ENCODE results near the gene MATN3. TPM values are rescaled to one million over a fixed set of nuclear protein-coding genes. Genes with fewer than 3 reads are reported as not detected.
"Not testable (repeated sequence)": the region's sequence is repeated elsewhere in the genome, so short reads cannot be mapped to it uniquely, and the experiment has no call there.

Gene MATN3
- total RNA-seq, 1 experiment from 2014 or later = 2.9 TPM

DNA sequence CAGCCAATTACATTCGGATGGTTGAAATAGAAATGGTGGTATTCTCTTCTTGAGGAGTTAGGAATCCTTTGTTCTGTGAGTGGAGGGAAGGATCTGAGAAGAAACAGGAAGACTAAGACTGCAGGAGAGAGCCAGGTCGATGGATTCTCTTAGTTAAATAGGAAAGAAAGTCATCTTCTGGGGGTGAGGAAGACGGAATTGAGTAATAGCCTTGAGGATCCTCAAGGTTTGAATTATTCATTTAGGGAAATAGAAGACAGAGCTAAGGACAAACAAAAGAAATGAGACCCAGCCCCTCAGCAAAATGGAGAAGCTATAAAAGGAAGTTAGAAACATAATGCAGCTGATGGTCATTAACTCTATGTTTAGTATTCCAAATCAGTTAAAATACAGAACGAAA lies 37.2 kb upstream of the MATN3 start:
- Histone ChIP-seq H3K36me3 (no peaks in the 10 kb centered on the region), H3K4me1 (replicated peaks) (peaks cover 32% of the 10 kb centered on the region), H3K27ac (peak overlapping the region; percentile 96), H3K4me3 (peak overlapping the region; percentile 59), H3K27me3 (replicated peaks) (no peaks in the 10 kb centered on the region), H3K9me3 (replicated peaks) (no peaks in the 10 kb centered on the region)
- peak in 1 of 2 experiments; percentile 39 for DNase-seq (ENCODE audit: low read depth in 1 of 2, low spot score in 2 of 2)

DNA sequence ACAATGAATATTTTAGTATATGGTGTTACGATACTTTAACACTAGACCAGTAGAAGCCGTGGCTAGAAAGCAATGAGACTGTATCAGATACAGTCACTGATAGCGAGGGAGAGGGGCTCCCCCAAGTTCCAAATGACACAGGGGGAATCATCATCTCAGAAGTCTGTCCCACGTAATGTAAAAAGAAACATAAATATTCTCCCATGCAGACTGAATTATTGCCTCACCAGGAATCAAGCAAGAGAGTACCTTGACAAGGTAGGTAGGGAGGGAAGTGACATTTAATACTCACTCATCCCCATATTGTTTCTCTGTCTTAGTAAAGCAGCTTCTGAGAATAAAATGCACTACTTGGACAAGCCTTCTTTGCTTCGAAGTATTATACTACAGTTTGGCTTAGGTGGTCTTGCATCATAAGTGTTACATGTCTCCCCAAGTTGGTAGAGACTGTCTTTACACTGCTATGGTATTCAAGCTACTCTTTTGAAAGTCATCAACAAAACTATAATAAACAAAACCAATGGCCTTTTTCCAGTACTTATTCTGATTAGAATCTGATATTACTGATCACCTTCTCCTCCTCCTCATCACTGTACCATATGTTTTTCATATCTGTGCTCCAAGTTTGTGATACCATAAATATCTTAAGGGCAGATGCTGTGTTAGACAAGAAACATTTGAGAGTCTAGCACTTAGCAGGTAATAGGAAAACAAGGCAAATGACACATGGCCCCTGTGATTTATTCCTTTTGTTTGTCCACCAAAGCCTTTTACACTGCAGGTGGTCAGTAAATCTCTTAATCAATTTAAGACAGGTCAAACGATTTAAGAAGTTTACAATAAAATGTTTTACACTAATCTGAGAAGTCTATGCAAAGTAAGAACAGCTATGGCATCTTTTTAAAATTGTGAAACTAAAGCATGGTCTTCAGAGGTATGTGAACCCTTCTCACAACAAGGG lies 36.3 kb upstream of the MATN3 start:
- no peaks in the 10 kb centered on the region for H3K9me3 ChIP-seq (replicated peaks)
- DNase-seq (ENCODE audit: low read depth in 1 of 2, low spot score in 2 of 2) = no peak
- peak overlapping the region; percentile 96 for H3K27ac ChIP-seq
- H3K27me3 ChIP-seq (replicated peaks) = no peaks in the 10 kb centered on the region
- H3K4me3 ChIP-seq = peak overlapping the region; percentile 59
- peaks cover 2% of the 10 kb centered on the region; the same call in 1 of the 2 replicates for H3K36me3 ChIP-seq
- peaks cover 32% of the 10 kb centered on the region for H3K4me1 ChIP-seq (replicated peaks)

DNA sequence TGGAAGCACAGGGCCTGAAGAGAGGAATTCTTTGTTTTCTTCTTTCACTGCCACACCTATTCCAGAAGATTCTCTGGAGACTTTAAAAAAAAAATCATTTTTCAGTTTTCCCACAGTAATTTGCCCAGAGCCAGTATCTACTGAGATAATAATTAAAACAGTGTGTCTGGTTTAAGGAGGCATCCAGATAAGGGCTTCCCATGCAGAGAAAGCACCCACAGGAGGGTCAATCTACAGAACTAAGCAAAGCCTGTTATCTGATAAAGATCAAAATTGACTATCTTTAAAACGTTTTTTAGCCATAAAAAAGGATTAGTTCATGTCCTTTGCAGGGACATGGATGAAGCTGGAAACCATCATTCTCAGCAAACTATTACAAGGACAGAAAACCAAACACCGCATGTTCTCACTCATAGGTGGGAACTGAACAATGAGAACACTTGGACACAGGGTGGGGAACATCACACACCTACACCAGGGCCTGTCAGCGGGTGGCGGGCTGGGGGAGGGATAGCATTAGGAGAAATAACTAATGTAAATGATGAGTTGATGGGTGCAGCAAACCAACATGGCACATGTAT lies 33.3 kb upstream of the MATN3 start:
- not testable (repeated sequence) for DNase-seq (ENCODE audit: low read depth in 1 of 2, low spot score in 2 of 2); H3K27ac ChIP-seq; H3K9me3 ChIP-seq (replicated peaks); H3K27me3 ChIP-seq (replicated peaks); H3K36me3 ChIP-seq; H3K4me3 ChIP-seq
- peaks cover 22% of the 10 kb centered on the region for H3K4me1 ChIP-seq (replicated peaks)

DNA sequence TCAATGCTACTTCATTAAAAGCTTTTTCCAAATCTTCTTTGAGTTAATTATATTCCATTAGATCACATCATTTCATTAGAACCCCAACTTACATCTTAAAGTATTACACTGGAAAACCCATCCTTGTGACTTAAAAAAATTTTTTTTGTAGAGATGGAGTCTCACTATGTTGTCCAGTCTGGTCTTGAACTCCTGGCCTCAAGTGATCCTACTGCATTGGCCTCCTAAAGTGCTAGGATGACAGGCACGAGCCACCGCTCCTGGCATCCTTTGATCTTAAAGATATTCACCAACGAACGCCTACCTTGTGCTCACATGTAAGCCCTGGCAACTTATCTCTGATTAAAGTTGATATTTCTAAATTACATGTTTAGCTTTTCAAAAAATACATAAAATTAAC lies 32.3 kb upstream of the MATN3 start:
- Histone ChIP-seq H3K27ac (no peak overlapping the region), H3K36me3 (peaks cover 17% of the 10 kb centered on the region), H3K4me1 (replicated peaks) (peaks cover 25% of the 10 kb centered on the region), H3K9me3 (replicated peaks) (no peaks in the 10 kb centered on the region), H3K27me3 (replicated peaks) (no peaks in the 10 kb centered on the region), H3K4me3 (no peak overlapping the region)
- no peak for DNase-seq (ENCODE audit: low read depth in 1 of 2, low spot score in 2 of 2)

DNA sequence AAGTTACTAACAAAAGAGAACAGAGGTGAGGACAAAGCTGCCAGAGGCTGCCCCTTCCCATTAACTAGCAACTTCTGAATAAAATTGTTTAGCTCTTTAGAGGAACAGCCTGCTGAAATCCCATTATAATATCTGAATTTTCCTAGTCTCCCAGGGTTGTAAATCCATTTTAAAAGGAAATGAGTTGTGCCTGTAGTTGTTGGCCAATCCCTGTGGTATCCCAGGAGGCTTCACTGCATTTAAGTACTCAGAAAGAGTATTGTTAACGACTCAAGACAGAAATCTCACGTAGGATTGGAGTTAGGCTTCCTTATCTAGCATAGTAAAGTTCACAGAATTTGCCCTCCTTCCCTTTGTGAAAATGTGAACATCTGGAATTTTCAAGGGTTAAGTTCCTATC lies 30.1 kb upstream of the MATN3 start:
- peaks cover 40% of the 10 kb centered on the region for H3K36me3 ChIP-seq
- no peak for DNase-seq (ENCODE audit: low read depth in 1 of 2, low spot score in 2 of 2)

DNA sequence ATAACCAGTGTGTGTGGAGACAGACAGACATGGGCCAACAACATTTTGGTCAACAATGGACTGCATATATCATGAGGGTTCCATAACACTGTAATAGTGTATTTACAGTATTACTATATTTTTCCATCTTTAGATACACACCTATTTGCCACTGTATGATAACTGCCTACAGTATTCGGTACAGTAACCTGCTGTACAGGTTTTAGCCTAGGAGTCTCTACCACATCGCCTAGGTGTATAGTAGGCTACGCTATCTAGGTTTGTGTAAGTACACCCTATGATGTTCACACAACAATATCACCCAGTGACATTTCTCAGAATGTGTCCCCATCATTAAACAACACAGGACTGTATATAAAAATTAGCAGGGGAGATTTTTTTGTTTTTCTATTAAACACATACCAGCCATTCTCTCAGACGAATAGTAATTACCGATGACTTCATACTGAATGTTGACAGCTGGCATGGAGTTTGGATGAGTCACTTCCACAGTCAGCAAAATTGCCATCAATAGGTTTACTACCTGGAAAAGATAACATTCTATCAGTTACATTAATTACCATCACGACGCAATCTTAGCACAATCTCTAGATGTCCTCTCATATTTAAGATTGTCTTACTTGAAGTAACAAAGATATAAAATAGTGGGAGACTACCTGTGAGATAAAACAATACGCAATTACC lies 28.2 kb upstream of the MATN3 start:
- peaks cover 59% of the 10 kb centered on the region for H3K36me3 ChIP-seq
- no peaks in the 10 kb centered on the region for H3K9me3 ChIP-seq (replicated peaks)
- no peak overlapping the region for H3K4me3 ChIP-seq
- peak in 1 of 2 experiments; percentile 33 for DNase-seq (ENCODE audit: low read depth in 1 of 2, low spot score in 2 of 2)
- no peak overlapping the region for H3K27ac ChIP-seq
- peaks cover 5% of the 10 kb centered on the region for H3K4me1 ChIP-seq (replicated peaks)
- H3K27me3 ChIP-seq (replicated peaks) = no peaks in the 10 kb centered on the region

More for the DNA sequence above, 30.1 kb upstream of the MATN3 start:
- Histone ChIP-seq H3K27ac (no peak overlapping the region), H3K4me1 (replicated peaks) (peaks cover 5% of the 10 kb centered on the region), H3K4me3 (no peak overlapping the region), H3K27me3 (replicated peaks) (no peaks in the 10 kb centered on the region), H3K9me3 (replicated peaks) (no peaks in the 10 kb centered on the region)

DNA sequence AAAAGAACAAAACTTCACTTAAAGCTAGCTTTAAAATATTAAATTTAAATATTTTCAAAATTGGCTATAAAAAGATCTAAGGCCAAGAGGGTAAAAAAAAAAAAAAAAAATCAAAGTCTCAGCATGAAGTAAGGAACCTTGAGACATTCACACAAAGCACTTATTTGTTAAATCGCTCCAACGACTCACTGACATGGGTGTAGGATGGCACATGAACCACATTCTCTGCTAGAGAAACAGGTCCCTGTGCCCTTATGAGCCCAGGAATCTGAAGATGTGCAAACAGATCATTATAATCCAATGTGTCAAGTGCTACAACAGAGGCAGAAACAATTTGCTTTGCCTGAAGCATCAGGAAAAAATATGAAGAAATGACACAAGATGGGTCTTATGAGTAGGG lies 25.2 kb upstream of the MATN3 start:
- Histone ChIP-seq H3K9me3 (replicated peaks) (no peaks in the 10 kb centered on the region), H3K36me3 (peaks cover 82% of the 10 kb centered on the region), H3K4me3 (no peak overlapping the region), H3K27ac (no peak overlapping the region), H3K4me1 (replicated peaks) (peaks cover 5% of the 10 kb centered on the region), H3K27me3 (replicated peaks) (no peaks in the 10 kb centered on the region)
- DNase-seq (ENCODE audit: low read depth in 1 of 2, low spot score in 2 of 2) = no peak

DNA sequence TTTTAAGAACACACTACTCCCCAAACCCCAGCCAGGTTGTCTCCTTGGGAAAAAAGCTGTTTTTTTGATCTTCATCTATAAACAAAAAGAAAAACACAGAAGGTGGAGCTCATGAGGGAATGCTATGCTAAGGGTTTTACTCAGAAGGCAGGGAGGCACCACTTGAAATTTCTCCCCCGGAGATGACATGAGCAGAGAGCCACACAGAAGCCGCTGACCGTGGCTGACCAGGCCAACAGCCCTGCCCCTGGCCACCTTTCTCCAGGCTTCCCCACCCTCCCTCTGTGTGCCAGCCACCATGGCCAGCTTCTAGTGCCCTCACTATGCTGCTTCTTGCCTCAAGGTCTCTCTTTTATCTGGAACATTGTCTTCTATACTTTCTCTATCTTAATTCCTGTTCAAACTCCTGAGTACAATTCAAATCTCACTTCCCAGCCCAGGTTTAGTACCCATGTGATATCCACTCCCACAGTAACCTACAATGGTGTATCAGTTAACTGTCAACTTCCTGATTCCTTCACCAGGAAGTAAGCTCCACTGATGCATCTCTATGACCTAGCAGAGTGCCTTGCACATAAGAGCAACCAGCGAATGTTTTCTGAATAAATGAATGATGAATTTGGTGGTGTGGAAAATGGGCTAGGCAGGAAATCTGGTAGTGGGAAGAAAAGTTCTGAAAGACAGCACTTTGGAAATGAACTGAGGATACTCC lies 23.6 kb upstream of the MATN3 start:
- no peaks in the 10 kb centered on the region for H3K27me3 ChIP-seq (replicated peaks)
- H3K36me3 ChIP-seq = peaks cover 97% of the 10 kb centered on the region
- H3K4me1 ChIP-seq (replicated peaks) = peaks cover 5% of the 10 kb centered on the region
- H3K4me3 ChIP-seq = no peak overlapping the region
- H3K27ac ChIP-seq = no peak overlapping the region
- DNase-seq (ENCODE audit: low read depth in 1 of 2, low spot score in 2 of 2) = no peak
- no peaks in the 10 kb centered on the region for H3K9me3 ChIP-seq (replicated peaks)

DNA sequence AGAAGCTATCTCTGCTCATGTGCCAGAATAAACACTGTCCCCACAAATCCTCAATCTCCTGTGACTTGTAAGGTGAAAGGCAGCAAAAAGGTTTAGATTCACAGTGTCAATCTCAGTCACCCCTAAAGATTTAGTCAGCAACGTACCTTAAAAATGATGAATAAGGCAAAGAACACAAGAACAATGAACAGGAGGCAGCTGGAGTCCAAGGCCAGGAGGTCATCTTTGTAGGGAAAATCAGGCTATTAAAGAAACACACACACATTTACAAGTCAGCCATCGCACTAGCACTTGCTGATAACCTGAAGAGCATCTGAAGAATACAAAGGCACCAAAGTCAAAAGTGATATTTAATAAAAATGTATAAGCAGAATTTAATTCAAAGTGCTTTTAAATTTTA lies 22.4 kb upstream of the MATN3 start:
- no peaks in the 10 kb centered on the region for H3K9me3 ChIP-seq (replicated peaks)
- peaks cover 100% of the 10 kb centered on the region for H3K36me3 ChIP-seq
- no peaks in the 10 kb centered on the region for H3K4me1 ChIP-seq (replicated peaks)
- no peak overlapping the region for H3K27ac ChIP-seq
- H3K27me3 ChIP-seq (replicated peaks) = no peaks in the 10 kb centered on the region
- no peak overlapping the region for H3K4me3 ChIP-seq
- no peak for DNase-seq (ENCODE audit: low read depth in 1 of 2, low spot score in 2 of 2)

DNA sequence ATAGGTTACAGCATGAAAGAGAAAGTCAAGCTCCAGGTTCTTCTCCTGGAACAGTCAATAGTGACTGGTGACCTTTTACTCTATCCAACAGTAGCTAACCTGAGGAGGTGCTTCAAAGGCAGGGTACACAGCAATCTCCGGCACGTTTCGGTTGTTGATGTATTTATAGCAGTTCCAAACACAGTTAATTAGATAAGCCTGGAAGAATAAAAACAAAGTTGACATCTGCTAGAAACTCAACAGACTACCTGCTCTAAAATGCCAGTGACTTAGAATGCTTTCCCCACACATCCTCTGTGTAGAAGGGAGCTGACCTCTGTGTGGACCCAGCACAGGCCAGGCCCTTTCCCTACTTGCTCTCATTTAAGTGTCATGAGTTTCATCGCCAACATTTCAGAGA lies 21.8 kb upstream of the MATN3 start:
- peaks cover 100% of the 10 kb centered on the region for H3K36me3 ChIP-seq
- H3K27ac ChIP-seq = no peak overlapping the region
- DNase-seq (ENCODE audit: low read depth in 1 of 2, low spot score in 2 of 2) = no peak
- no peaks in the 10 kb centered on the region for H3K9me3 ChIP-seq (replicated peaks)
- no peaks in the 10 kb centered on the region for H3K27me3 ChIP-seq (replicated peaks)
- H3K4me3 ChIP-seq = no peak overlapping the region
- no peaks in the 10 kb centered on the region for H3K4me1 ChIP-seq (replicated peaks)

DNA sequence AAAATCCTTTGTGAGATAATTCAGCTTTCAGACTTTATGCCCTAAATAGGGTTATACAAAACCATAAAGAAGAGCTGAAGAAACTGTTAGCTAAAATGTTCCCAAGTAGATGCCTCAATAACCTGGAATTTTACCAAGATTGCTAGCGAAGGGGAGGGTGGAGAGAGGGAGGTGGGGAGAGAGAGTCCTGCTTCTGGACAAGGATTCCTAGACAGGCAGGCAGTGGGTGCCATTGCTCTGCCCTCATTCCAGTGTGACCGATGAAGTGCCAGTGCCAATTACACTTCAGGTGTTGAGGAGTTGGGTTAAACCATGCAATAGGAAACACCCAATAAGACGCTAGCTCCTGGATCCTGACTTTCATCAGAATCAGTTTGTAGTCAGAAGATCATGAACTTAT lies 20.9 kb upstream of the MATN3 start:
- Histone ChIP-seq H3K9me3 (replicated peaks) (no peaks in the 10 kb centered on the region), H3K4me3 (no peak overlapping the region), H3K36me3 (peaks cover 100% of the 10 kb centered on the region), H3K27ac (no peak overlapping the region), H3K4me1 (replicated peaks) (no peaks in the 10 kb centered on the region), H3K27me3 (replicated peaks) (no peaks in the 10 kb centered on the region)
- DNase-seq (ENCODE audit: low read depth in 1 of 2, low spot score in 2 of 2) = no peak

DNA sequence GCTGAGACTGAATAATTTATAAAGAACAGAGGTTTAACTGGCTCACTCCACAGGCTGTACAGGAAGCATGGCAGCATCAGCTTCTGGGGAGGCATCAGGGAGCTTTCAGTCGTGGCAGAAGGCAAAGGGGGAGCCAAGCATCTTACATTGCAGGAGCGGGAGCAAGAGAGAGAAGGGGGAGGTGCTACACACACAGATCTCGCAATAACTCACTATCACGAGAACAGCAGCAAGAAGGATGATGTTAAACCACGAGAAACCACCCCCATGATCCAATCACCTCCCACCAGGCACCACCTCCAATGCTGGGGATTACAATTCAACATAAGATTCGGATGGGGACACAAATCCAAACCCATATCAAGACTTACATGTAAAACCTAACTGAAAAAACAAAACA lies 17.8 kb upstream of the MATN3 start:
- H3K9me3 ChIP-seq (replicated peaks) = no peaks in the 10 kb centered on the region
- H3K4me3 ChIP-seq = no peak overlapping the region
- DNase-seq (ENCODE audit: low read depth in 1 of 2, low spot score in 2 of 2) = no peak
- no peaks in the 10 kb centered on the region for H3K4me1 ChIP-seq (replicated peaks)
- no peaks in the 10 kb centered on the region for H3K27me3 ChIP-seq (replicated peaks)
- peaks cover 81% of the 10 kb centered on the region for H3K36me3 ChIP-seq
- no peak overlapping the region for H3K27ac ChIP-seq

DNA sequence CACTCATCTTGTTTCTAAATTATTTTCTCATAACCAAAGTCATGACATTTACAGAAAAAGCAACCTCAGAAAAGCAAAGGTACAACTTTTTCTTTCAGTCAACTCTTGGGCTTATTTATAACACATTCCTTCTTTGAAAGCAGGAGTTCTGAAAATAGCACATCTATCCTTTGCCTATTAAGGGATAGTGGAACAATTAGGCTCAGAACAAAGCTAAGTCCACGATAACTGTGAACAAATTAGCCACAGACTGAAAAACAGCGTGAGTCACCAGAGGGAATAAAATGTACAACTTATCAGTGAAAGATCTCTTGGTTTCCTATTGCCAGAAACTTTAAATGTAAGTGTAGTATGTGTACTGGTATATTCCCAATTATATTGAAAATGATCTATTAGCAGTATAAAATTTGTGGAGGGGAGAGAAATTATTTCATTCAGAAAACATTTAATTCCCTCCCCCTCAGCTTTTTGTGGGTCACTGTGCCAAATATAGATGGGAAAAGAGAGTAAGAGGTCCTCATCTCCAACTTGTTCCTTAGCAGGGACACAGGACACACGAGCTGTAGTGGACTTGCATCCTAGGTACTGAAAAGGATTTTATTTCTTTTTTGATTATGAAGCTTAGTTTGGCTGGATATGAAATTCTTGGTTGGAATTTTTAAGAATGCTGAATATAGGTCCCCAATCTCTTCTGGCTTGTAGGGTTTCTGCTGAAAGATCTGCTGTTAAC lies 15.4 kb upstream of the MATN3 start:
- Histone ChIP-seq H3K36me3 (peaks cover 58% of the 10 kb centered on the region), H3K27ac (no peak overlapping the region), H3K9me3 (replicated peaks) (no peaks in the 10 kb centered on the region), H3K27me3 (replicated peaks) (no peaks in the 10 kb centered on the region), H3K4me3 (no peak overlapping the region), H3K4me1 (replicated peaks) (no peaks in the 10 kb centered on the region)
- DNase-seq (ENCODE audit: low read depth in 1 of 2, low spot score in 2 of 2) = no peak

Measured in SJSA1 (cell line).